Activated CD4-positive, CD25-positive, alpha-beta regulatory T cell (primary cell): ENCODE measurements around the gene DHX58.

Experiments used
- DNase-seq, 4 experiments: peaks; one replicate each; lab custom pipeline; 2025; lab: John Stamatoyannopoulos, UW

The DHX58 gene

DNA sequence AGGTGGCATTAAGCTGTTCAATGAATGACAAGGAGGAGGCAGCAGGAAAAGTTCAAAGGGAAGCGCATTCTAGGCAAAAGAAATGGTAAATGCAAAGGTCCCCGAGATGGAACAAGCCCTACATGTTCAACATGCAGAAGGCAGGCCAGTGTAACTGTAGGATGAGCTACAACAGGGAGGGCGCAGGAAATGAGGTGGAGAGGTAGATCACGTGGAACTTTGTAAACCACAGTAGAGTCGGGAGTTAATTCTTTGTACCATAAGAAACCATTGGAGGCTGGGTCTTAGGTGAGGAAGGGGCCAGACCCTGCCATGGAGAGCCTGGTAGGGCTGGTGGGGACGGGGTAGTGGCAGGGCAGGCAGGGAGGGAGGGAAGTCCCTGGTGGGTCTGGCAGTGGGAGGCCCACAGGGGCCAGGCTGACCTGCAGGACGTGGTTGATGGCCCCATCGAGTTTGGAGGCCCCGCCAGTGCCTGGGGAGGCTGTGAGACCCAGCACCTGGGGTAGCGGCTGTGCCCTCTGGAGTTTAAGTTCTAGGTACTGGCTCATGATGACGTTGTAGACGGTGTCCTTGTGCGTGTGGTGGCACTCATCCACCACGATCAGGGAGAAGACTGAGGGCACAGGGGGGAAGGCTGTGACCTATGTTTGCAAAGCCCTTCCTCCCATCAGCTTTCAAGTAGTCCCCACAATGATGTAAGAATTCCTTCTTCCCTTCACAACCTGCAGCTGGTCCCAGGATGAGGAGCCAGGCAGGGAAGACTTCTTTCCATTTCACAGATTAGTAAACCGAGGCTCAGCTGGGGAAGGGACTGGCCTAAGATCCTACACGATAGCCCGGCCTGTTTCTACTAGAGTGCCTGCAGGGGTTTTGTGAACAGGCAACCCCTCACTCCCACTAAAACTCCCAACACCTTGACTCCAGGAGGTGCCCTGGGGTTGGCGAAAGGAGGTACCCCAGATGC is 1.9 kb downstream of the DHX58 start:
- no peak for DNase-seq

DNA sequence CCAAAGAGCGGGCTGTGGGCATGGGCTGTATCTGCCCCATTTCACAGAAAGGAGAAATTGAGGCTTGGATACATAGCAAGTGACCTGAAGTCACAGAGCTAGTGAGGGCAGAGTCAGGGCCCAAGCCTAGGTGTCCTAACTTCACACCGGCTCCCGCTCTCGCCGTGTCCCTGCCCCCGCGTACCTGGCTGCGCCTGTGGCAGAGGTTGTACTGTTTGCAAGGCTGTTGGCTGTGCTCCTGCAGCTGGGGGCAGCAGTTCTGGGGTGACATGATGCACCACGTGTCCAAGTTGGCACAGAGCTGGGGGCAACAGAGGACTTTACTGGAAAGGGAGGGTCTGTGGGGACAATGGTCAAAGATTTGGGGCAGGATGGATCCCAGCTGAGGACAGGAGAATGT is 3.4 kb downstream of the DHX58 start:
- DNase-seq = no peak

DNA sequence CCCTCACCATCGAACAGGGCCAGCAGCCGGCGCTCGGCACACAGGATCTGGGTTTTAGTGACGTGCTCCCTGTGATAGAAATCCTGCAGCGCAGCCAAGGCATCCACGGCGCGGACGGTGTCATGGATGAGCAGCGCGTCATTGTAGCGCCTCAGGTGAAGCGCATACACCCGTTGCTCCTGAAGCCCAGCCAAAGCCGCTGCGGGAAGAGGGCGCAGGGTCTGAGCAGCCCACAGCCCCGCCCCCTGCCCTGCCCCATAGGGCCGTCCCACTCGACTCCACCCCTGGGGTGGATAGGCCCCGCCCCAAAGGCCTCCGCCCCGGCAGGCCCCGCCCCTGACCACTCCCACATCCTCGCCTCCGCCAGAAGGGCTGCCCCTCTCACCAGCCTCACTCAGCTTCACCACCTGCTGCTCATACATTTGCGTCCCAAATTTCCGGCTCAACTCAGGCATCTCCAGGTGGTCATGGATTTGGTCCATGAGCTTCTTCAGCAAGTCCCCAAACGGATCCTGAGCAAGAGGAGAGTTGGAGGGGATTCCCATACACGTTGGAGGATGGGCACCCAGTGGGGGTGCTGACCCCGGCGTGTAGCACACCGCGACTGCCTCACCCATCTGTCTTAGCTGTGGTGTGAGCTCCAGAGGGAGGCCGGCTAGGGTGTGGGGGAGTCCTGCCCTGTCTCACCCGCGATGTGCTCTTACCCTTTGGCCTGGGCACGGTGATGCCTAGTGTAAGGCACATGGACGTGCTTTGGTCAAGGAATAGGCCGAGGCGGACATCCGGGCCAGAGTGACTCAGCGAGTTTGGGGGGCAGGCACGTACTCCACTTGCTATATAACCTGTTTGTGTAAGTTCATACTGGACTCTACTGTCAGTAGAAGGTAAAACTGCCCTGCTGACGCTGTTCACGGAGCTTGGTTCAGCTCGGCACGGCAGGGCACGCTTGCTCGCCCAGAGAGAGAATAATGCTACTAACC is 4.6 kb downstream of the DHX58 start:
- DNase-seq = peak; percentile 73 to 87 (median 80)

DNA sequence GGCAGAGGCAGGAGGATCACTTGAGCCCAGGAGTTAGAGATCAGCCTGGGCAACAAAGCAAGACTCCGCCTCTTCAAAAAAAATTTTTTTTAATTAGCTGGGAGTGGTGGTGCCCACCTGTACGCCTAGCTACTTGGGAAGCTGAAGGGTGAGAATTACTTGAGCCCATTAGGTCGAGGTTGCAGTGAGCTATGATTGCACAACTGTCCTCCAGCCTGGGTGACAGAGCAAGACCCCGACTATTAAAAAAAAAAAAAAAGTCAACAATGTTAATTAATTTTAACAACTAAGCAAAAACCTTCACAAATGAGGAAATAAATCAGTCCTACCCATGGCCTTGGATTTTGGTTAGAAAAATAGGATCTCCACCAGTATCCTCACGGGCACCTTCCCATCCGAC is 5.4 kb downstream of the DHX58 start:
- DNase-seq = no peak

DNA sequence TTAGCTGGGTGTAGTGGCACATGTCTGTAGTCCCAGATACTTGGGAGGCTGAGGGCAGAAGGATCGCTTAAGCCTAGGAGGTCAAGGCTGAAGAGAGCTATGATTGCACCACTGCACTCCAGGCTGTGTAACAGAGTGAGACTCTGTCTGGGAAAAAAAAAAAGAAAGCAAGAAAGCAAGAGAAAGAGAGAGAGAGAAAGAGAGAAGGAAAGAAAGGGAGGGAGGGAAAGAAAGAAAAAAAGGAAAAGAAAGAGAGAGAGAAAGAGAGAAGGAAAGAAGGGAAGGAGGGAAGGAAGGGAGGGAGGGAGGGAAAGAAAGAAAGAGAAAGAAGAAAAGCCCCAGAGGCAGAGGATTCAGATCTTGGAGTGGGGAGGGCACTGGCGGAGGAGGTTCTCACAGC is 6.5 kb downstream of the DHX58 start:
- DNase-seq = no peak

DNA sequence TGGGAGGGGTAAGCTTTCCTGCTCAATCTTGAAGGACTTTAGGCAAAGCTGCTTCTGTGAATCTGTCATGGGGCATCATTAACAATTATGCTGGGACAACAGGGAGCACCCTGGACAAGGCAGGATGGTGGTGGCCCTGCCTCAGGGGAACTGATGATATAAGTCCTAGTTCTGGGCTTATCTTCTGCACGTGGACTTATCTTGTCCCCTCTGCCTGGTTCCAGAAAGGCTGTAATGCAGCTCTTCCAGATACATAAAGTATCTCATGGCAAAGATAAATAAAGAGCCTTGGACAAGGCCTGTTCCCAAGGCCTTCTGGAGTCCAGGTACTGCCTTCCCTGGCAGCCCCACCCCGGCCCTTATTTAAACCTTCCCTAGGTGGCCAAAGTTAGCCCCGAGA is 8.2 kb downstream of the DHX58 start:
- no peak for DNase-seq

DNA sequence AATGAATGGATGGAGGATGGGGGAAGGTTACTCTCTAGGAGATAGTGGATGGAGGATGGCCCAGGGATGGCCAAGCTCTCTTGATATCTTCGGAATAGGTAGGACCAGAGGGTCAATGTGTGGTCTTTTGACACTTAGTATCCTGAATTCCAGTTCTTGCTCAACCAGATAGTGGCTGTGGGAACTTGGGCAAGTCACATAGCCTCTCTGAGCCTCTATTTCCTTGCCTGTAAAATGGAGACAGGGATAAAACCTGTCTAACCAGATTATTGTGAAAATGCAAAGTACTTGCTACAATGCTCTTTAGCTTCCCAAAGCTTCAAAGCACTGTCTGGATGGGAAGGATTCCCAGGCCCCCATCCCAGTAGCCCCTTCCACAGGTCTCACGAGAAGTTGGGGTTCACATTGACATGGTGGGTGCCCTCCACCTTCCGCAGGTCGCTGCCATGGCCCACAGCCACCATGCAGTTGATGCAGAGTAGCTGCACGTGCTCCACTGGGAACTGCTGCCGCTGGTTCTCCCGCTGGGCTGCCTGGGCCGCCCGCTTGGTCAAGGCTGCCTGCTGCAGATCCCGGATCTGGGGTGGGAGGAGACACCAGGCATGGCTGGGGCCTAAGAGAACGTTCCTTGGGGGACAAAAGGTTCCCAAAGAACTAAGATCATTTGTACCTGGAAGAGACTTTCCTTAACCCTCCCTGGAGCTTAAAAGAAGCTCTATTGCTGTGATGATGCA is 9.1 kb downstream of the DHX58 start:
- DNase-seq = no peak

DNA sequence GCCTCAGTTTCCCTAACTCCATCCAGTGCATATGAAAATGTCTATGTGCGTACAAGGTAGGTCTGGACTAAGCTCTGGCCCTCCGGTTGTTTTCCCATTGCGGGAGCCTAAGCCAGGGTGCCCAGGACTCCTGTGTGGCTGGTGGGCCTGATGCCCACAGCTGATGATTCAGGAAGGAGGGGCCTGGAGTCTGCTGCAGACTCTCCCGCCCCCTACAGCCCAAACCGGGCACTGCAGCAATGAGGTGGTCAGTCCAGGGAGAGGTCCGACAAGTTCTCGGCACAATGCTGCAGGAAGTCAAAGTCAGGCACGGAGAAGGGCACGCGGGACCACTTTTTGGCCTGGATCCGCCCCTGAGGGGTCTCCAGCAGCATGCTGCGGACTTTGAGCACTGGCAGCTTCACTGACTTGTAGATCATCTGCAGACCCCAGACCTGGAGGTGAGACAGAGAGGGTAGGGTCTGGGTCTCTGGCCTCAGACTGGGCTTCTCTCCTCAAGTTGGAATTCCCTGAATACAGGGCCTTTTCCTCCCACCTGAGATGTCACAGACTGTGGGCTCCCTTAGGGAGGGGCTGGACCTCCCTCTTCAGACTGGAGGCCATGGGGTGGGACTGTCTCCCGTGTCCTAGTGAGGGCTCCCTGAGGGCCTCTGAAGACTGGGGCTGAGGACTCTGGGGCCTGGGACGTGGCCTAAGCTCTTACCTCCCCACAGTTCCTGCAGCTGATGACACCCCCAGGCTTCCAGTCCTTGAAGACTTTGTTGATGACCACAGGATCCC is 10.8 kb downstream of the DHX58 start:
- peak in 3 of 4 experiments; percentile 36 to 62 (median 54) for DNase-seq

DNA sequence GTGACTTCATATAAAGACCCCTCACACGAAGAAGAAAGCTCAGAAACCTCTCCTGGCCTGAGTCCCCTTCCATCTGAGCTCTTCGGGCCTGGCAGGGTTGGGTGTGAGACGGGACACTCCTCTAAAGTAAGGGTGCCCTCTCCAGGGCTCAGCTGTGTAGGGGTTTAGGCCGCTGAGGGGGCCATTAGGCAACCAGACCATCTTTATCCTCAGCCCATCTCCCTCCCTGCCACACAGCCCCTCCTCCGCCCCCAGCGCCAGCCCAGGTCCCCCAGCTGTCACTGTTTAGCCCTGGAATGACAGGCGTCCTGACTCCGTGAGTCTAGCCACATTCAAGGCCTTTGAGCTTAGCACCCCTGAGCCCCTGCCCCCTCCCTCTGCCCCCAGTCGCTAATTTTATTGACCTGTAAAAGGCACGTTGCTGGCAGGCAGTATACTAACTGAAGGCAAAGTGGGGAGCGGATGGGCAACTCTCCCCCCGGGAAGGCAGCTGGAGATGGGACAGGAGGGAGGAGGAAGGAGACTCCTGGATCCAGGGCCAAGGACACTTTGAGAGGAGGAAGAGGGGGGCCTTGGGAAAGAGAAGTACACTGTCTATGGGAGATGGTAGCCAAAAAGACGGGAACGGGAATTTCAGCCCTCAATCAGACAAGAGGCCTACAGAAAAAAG is 13.6 kb downstream of the DHX58 start:
- no peak for DNase-seq

DNA sequence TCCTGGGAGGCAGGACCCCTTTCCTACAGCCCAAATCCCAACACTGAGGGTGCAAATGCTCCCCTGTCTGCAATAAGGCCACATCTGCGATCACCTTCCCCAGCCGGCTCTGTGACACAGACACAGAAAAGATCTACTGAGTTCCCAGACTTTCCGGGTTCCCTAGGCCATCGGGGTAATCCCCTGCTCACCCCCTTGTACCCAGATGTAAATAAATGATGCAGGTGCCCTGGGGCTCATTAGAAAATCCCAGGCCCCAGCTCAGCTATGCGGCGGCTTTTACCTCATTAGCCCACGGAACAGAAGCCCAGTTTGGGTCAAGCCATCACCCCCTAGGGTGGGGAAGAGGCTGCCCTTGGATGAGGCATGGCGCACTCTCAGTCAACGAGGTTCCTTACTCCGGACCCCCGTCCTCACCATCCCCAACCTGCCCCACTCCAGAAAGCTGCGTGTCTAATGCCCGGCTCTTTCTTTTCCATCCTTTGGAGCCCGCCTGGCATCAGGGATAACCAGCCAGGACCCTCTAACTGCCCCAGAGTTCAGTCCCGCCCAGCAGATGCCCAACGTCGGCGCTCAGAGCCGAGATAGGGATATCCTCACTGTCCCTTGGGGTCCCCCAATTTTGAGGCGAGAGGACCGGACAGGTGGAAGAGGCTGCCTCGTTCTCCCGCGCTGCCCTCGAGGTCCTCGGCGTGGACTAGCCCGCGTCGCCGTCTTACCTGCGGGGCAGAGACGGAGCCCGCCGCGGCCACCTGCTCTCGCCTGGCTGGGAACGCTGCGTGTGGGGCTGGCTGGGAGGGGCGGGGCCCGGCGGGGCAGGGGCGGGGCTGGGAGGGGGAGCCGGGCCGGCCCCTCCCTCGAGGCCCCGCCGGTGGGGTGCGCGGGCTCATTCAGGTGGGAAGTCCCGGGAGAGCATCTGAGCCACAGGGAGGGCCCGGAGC is 14.6 kb downstream of the DHX58 start, which contains the start of gene ZNF385C:
Gene ZNF385C, minus strand, starts transcription at position 783 of the 941 bp plus-strand sequence. CDS start 35,417 bp downstream, outside the sequence.
- DNase-seq = peak in 1 of 4 experiments; percentile 19

DNA sequence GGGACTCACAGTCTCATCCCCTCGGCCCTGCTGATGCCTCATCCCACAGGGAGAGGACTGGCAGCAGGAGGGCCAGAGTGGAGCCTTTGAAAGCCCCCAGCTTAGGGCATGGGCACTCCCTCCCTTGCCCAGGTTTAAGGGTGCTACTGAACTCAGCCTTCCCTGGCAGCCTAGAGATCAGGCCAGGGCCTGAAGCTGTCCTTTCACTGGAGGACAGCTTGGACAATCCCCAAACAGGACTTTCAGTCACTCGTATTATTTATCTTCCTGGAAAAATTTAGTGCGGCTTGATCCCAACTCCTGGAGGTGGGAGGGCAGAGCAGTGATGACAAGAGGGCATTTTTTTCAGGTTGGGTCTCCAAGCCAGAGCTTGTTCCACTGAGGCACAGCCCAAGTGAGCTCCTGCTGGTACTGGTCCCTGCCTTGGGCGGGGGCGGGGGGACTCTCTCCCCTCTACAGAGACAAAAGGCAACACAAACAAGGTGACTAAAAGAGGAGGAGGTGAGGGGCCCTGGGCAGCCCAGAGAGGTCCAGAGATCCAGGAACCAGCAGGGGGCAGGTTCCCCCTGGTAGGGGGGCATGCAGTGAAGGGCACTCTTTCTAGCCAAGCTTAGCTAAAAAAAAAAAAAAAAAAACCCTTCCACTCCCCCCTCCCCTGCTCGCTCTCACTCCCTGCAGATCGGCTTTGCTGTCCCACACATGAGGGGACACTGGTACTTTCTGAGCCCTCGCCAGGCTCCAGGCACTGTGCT is 16.0 kb downstream of the DHX58 start:
- DNase-seq = no peak

DNA sequence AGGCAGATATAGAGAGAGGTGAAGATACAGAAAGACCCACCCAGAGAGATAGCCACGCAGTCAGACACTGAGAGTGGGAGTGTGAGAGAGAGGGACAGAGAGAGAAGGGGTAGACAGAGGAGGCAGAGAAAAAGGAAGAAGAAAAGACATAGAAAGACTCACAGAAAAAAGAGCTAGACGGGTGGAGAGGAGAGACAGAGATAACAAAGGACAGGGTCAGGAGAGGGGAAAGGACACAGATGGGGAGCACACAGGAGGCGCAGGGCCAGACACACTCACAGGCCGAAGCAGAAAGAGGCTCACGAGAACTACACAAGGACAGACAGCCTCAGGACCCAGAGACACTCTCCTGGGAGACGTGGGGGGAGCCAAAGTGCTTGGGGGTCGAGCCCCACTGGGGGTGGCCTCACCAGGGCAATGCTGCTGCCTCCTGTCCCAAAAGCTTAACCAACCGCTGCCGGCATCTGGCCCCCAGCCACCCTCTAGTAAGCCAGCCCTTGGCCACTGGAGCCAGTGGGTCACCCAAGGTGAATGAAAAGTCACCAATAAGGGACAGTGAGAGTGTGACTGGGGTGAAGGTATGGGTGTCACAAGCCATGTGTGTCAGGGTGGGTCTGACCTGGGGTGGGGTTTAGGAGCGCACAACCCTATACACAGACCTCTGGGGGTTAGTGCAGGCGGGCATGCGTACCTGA is 18.0 kb downstream of the DHX58 start:
- DNase-seq = no peak

DNA sequence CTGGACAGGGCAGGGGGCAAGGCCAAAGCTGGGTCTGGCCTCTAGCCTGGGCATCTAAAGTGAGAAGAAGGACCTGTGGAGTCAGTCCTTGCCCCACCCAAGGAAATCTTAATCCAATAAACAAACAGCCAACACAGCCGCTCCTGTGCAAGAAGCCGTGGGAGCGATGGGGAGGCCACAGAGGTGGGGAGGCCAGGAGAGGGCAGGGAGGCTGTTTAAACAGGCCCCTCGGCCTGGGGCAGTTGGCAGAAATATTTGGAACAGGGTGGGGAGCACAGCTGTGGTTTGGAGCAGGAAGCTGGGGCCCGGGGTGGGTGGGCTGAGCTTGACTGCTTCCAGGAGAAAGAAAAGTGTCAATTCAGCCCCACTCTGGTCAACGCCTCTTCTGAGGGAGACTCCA is 19.6 kb downstream of the DHX58 start:
- DNase-seq = no peak

DNA sequence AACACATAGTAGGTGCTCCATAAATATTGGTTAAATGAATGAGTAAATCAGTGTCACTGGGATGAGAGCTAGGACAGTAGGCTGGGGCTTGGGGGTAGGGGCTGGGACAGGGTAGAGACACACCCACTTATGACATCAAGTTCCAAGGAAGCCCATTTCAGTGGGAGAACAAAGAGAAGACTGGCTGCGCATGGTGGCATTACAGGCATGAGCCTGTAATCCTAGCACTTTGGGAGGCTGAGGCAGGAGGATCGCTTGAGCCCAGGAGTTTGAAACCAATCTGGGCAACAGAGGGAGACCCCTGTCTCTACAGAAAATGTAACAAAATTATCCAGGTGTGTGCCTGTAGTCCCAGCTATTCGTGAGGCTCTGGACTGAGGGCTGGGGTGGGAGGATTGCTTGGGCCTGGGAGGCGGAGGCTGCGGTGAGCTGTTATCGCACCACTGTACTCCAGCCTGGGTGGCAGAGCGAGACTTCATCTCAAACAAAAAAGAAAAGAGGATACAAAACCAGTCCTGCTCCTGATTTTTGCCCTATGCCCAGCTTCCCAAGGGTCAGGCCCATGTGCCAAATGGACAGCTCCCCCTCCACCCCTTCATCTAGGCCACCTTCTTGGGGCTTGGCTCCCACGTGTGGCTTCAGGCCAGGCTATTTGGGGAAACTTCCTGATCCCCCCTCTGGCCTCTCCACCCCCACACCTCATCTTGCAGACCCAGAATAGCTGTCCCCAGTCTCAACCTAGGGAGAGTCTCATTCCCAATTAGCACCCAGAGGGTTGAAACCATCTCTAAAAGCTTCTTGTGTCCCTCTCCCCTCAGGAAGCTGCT is 21.3 kb downstream of the DHX58 start:
- DNase-seq = no peak

DNA sequence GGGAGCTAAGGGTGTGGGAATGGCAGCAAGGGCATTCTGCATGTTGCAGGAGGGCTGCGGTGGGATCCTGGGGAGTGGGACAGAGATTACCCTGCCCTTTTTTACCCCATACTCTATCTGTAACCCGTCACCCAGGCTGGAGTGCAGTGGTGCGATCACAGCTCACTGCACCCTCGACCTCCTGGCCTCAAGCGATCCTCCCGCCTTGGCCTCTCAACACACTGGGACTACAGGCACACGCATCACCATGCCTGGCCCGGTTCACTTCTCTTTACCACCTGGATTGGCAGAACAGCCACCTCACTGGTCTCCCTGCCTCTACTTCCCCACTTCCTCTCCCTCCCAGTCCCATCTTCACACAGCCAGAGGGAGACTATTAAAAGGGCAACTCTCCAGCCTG is 23.8 kb downstream of the DHX58 start:
- no peak for DNase-seq

DNA sequence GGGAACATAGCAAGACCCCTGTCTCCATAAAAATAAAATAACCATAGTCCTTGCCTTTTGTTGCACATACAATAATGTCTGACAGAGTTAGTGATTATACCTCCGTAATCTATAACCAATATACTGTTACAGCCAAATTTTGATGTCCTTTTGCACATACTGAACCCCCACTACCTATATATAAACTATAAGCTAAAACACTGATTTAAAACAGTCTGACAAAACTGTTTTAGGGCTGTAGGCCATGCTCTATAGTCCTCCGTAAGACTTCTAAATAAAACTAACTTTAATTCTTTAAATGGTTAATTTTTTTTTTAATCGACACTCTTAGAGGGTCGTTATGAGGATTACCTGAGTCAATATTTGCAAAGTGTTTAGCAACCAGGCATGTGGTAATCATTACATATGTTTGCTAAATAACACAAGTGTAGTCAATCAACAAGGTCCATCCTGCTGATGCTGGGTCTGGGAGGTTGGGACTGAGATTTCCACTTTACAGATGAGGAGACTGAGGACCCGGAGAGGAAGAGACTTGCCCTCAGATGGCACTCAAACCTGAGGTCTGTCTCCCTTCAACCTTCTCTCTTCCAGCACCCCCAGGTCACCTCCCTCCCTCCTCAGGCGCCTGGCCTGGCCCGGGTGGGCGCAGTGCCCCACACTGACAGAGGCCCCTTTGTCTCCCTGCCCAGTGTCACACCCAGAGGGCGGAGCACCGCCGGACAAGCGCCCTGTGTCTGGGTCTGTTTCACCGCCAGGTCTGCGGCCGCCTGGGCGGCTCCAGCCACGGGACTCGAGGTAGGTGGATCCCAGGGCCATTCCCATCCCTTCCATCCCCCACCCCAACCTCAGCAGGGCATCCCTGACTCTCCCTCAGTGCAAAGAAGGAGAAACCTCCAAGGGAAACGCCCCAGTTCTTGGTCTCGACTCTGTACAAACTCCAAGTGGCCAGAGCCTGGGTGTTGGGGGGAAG is 24.5 kb downstream of the DHX58 start:
- no peak for DNase-seq
